ENCODE data around the gene CPLX4.

- peak; percentile 56 for TF ChIP-seq EZH2 (IDR thresholded peaks at IDR 0.05)
- TF ChIP-seq, protein P1, sequence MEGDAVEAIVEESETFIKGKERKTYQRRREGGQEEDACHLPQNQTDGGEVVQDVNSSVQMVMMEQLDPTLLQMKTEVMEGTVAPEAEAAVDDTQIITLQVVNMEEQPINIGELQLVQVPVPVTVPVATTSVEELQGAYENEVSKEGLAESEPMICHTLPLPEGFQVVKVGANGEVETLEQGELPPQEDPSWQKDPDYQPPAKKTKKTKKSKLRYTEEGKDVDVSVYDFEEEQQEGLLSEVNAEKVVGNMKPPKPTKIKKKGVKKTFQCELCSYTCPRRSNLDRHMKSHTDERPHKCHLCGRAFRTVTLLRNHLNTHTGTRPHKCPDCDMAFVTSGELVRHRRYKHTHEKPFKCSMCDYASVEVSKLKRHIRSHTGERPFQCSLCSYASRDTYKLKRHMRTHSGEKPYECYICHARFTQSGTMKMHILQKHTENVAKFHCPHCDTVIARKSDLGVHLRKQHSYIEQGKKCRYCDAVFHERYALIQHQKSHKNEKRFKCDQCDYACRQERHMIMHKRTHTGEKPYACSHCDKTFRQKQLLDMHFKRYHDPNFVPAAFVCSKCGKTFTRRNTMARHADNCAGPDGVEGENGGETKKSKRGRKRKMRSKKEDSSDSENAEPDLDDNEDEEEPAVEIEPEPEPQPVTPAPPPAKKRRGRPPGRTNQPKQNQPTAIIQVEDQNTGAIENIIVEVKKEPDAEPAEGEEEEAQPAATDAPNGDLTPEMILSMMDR (IDR thresholded peaks at IDR 0.05): no peak
Measured at GRCh38 chr18:59272221-59272888, 46.1 kb downstream of the CPLX4 start.
